Raji (cell line): ENCODE data around the gene C3orf22.

Experiments used
- POLR2A ChIP-seq: IDR thresholded peaks from 2 replicates; pipeline ENCODE4 v1.6.1; 2011; ENCODE audit warnings: low read depth, low read length, control low read depth; ENCODE audit not compliant: insufficient read depth

C3orf22 gene

GRCh38 chr3:126539558-126540250 is 19.0 kb downstream of the C3orf22 start:
- TF ChIP-seq POLR2A, result no peak

- no peak for TF ChIP-seq POLR2A
Measured at GRCh38 chr3:126538966-126539365, 19.8 kb downstream of the C3orf22 start.

GRCh38 chr3:126538316-126538715 is 20.4 kb downstream of the C3orf22 start:
- no peak for TF ChIP-seq POLR2A

- TF ChIP-seq POLR2A, result no peak
Measured at GRCh38 chr3:126537730-126538281, 20.9 kb downstream of the C3orf22 start.

DNA sequence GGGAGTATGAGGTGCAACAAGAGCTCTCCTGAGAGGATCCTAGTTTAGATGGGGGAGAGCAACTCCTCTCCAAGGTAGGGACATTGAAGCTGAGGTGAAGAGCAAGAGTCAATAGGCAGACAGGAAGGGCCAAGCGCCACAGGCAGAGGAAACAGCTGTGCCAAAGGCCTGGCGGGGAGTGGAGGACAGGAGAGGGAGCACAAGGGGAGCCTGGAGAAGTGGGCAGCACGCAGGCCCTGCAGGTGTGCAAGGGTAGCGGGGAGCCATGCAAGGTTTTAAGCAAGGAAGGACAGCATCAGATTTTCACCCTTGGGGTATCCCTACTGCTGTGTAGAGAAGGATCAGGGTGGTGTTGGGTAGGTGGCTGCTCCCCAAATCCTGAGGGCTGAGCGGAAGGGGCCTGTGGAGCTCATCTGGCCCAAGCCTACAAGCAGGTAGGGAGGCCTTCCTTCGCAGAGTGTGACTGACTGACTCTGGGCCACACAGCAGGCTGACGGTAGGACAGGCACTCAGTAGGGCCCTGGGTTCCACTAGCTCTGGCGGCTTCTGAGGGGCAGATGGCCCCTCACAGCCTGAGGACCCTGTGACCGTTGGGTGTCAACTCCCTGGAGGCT is 21.5 kb downstream of the C3orf22 start:
- no peak for TF ChIP-seq POLR2A

GRCh38 chr3:126536126-126536525 is 22.6 kb downstream of the C3orf22 start:
- no peak for TF ChIP-seq POLR2A

- no peak for TF ChIP-seq POLR2A
Measured at GRCh38 chr3:126535636-126536035, 23.1 kb downstream of the C3orf22 start.

- no peak for TF ChIP-seq POLR2A
Measured at GRCh38 chr3:126533506-126533905, 25.2 kb downstream of the C3orf22 start.

- no peak for TF ChIP-seq POLR2A
Measured at GRCh38 chr3:126531051-126531330, 27.7 kb downstream of the C3orf22 start.

GRCh38 chr3:126530171-126531050 is 28.3 kb downstream of the C3orf22 start:
- no peak for TF ChIP-seq POLR2A

DNA sequence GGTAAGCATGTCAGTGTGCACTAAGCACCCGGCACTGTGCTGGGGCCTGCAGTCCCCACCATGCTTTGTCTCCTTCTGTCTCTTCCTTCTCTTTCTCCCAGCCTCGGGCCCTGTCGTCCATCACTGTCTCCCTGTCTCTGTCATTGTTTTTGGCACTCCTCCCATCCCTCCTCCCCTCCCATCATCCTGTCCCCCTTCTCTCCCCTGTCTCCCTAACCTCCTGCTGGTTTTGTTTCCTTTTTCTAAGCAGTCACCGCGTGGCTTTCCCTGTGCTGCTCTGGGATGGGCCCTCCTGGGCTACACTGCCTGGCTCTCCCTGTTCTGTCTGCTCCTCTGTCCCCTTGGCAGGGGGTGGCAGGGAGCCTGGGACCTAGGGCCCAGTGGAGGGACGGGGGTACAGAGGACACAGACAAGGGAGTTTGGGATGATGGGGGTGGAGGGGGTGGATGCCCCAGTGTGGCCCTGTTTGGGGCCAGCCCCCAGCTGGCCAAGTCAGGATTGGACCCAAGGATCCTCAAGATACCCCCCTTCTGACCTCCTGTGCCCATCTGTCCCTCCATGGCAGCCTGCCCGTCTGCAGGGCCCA is 29.1 kb downstream of the C3orf22 start:
- TF ChIP-seq POLR2A, result no peak

DNA sequence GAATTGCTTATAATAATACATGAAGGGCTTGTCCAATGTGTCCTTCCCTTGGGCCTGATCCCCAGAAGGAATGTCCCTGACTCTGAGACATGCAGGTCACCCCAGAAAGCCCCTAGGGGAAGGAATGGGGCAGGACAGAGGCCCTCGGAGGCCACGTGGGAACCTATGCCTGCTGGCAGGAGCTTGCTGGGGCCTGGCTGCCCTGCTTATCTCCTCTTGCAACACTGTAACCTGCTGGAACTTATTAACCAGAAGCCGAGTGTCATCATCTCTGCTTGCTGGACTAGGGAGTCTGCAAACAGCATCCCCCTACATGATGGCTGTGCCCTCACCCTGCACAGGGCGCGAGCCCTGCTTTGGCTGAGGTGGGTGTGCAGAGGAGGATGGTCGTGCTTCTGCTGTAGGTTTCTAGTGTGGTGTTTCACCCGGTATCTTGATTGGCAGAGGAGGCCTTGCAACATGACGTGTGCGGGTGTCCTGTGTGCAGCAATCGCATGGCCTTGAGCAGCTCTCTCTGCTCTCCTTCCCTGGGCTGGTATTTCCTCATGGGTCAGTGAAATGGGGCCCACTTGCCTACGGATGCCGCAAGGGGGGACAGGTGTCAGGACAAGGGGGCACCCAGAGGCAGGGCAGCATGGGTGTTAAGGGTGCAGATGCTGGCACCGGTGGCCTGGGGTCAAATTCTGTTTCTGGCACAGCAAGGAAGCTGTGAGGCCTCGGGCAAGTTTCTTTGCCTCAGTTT is 29.8 kb downstream of the C3orf22 start:
- TF ChIP-seq POLR2A, result no peak

DNA sequence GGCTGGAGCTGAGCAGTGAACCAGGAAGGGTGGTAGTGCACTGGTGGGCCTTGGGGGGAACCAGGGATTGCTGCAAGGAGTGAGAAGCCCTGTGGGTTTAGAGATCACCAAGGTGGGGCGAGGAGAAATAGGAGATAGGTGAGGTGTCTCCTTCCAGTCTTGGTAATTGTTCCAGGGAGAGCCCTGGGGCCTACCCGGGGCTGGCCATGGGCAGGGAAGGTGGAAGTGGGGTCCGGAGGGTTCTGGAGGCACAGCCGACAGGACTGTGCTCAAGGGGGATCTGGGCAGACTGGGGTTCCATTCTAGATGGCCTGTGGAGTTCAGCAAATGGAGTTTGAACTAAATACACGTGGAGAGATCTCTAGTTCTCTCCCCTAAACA is 30.3 kb downstream of the C3orf22 start:
- no peak for TF ChIP-seq POLR2A

DNA sequence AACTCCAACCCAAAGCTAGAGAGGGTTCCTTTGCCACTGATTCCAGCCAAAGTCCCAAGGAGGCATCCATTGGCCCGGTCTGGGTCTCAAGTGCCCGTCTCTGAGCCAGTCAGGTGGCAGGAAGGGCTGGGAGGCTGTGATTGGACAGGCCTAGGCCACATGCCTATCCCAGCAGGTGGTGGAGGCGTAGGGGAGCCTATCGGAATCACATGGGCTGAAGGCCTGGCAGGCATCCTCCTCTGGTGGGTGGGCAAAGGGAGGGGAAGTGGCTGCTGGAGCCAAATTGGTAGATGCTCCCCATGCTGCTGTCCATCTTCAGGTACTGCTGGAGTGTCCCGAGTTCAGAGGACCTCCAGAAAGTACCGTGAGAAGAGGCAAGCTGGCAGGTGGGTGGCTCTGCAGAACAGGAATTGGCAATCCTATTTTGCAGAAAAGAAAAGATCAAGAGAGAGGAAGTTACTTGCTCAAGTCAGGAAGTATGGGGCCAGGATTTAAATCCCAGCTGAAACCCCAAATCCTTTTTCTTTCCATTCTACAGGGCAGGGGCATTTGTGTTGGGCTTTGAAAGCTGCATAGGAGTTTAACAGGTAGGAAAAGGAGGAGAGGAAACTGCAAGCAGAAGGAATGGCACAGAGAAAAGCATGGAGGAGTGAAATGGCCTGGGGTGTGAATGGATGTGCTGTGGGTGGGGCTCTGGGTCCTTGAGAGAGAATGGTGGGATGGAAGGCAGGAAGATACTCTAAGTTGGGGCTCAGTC is 31.1 kb downstream of the C3orf22 start:
- TF ChIP-seq POLR2A, result no peak

DNA sequence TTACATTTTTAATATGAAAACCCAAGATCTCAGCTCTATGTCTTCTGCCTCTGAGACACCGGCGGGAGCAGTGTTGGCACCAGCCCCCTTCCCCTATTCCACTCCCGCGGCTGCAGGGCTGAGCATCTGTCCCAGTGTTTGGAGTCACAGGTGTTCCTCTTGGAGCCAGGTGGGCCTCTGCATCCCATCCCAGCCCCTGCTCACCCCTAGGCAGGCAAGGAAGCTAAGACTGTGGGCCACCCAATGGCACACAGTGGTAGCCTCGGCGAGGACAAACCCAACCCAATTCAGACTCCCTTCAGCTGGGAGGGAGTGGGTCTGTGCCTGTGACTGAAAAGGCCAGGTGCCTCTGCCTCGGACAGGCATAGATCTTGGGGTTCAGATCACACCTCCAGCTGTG is 31.7 kb downstream of the C3orf22 start:
- no peak for TF ChIP-seq POLR2A

GRCh38 chr3:126526668-126527005 is 32.1 kb downstream of the C3orf22 start:
- TF ChIP-seq POLR2A, result no peak
